NCI-H748 (cell line): Measurements from ENCODE around the gene VWA2.

Source experiments
- DNase-seq: peaks from one replicate; lab custom pipeline; 2025; ENCODE audit not compliant: unreplicated experiment; lab: John Stamatoyannopoulos, UW

The VWA2 gene

GRCh38 chr10:114293075-114293474 is 54.0 kb downstream of the VWA2 start:
- DNase-seq = no peak

GRCh38 chr10:114294549-114294948 is 55.5 kb downstream of the VWA2 start:
- no peak for DNase-seq

- DNase-seq = no peak
Measured at GRCh38 chr10:114295393-114295792, 56.3 kb downstream of the VWA2 start.

GRCh38 chr10:114297136-114297705 is 58.2 kb downstream of the VWA2 start:
- no peak for DNase-seq

- DNase-seq = no peak
Measured at GRCh38 chr10:114300036-114300645, 61.1 kb downstream of the VWA2 start.

GRCh38 chr10:114301177-114301576 is 62.1 kb downstream of the VWA2 start:
- DNase-seq = no peak

- DNase-seq = no peak
Measured at GRCh38 chr10:114301951-114302710, 63.1 kb downstream of the VWA2 start.

GRCh38 chr10:114303556-114303955 is 64.5 kb downstream of the VWA2 start:
- DNase-seq = no peak

- DNase-seq = peak; percentile 83
Measured at GRCh38 chr10:114304017-114304570, 65.0 kb downstream of the VWA2 start.

GRCh38 chr10:114304571-114305421 is 65.7 kb downstream of the VWA2 start:
- peak; percentile 84 for DNase-seq

GRCh38 chr10:114305521-114305925 is 66.5 kb downstream of the VWA2 start:
- no peak for DNase-seq

- no peak for DNase-seq
Measured at GRCh38 chr10:114306116-114306973, 67.3 kb downstream of the VWA2 start.

GRCh38 chr10:114307731-114308130 is 68.7 kb downstream of the VWA2 start:
- DNase-seq = no peak

- peak; percentile 39 for DNase-seq
Measured at GRCh38 chr10:114308531-114309363, 69.7 kb downstream of the VWA2 start.

GRCh38 chr10:114309364-114309651 is 70.3 kb downstream of the VWA2 start:
- DNase-seq = no peak

GRCh38 chr10:114310346-114310745 is 71.3 kb downstream of the VWA2 start:
- DNase-seq = no peak

GRCh38 chr10:114311023-114311422 is 72.0 kb downstream of the VWA2 start:
- no peak for DNase-seq

- DNase-seq = no peak
Measured at GRCh38 chr10:114311496-114312209, 72.6 kb downstream of the VWA2 start.

GRCh38 chr10:114313139-114313538 is 74.1 kb downstream of the VWA2 start:
- no peak for DNase-seq
